DOHH2 (cell line): Measurements from ENCODE around the gene LAMA2.

ENCODE experiments used
- H3F3A ChIP-seq: fragments of 200-600 bp; sonication (generic), shearing (Covaris generic); 2 replicates; pipeline ENCODE4 v1.6.0; 2016; ENCODE audit warnings: antibody characterized with exemption, mild to moderate bottlenecking; ENCODE audit not compliant: control insufficient read depth, insufficient read depth
- H3K27ac ChIP-seq: fragments of 200-600 bp; sonication (generic); 2 replicates; pipeline ENCODE4 v1.5.1; 2014; ENCODE audit warnings: low read depth, mild to moderate bottlenecking, low read length, moderate library complexity
- H3K27me3 ChIP-seq: fragments of 200-600 bp; sonication (generic); 2 replicates; pipeline ENCODE4 v1.6.1; 2014; ENCODE audit warnings: mild to moderate bottlenecking, low read length, mixed read lengths; ENCODE audit not compliant: control insufficient read depth
- H3K36me3 ChIP-seq: fragments of 200-600 bp; sonication (generic); 2 replicates; pipeline ENCODE4 v1.6.1; 2014; ENCODE audit warnings: mild to moderate bottlenecking, low read length, moderate library complexity, mixed read lengths; ENCODE audit not compliant: control insufficient read depth
- H3K4me1 ChIP-seq: fragments of 200-600 bp; sonication (generic); 2 replicates; pipeline ENCODE4 v1.6.1; 2014; ENCODE audit warnings: mild to moderate bottlenecking, low read length, mixed read lengths; ENCODE audit not compliant: control insufficient read depth
- H3K4me2 ChIP-seq: fragments of 200-600 bp; sonication (generic); 2 replicates; pipeline ENCODE4 v1.6.0; 2014; ENCODE audit warnings: mild to moderate bottlenecking, low read length, moderate library complexity
- H3K4me3 ChIP-seq: fragments of 200-600 bp; sonication (generic); 2 replicates; pipeline ENCODE4 v1.5.1; 2014; ENCODE audit warnings: mild to moderate bottlenecking, low read length, mixed read lengths
- H3K79me2 ChIP-seq: fragments of 200-600 bp; sonication (generic); 2 replicates; pipeline ENCODE4 v1.6.1; 2014; ENCODE audit warnings: mild to moderate bottlenecking, low read length, mixed read lengths; ENCODE audit not compliant: control insufficient read depth
- H3K9me2 ChIP-seq: fragments of 200-600 bp; sonication (generic); replicated peaks from 2 replicates; pipeline ENCODE4 v1.6.1; 2014; ENCODE audit warnings: mild to moderate bottlenecking, low read length, mixed read lengths; ENCODE audit not compliant: control insufficient read depth
- H3K9me3 ChIP-seq: fragments of 200-600 bp; sonication (generic); 2 replicates; pipeline ENCODE4 v1.6.1; 2014; ENCODE audit warnings: antibody characterized with exemption, low read length, mixed read lengths; ENCODE audit not compliant: control insufficient read depth, insufficient read depth
- H4K20me1 ChIP-seq: fragments of 200-600 bp; sonication (generic); 2 replicates; pipeline ENCODE4 v1.6.0; 2014; ENCODE audit warnings: low read depth, mild to moderate bottlenecking, antibody characterized with exemption, low read length, moderate library complexity; ENCODE audit not compliant: control insufficient read depth, insufficient read depth
- CTCF ChIP-seq: fragments of 200-600 bp; sonication (generic); IDR thresholded peaks from one replicate; pipeline ENCODE4 v1.5.1; 2014; ENCODE audit warnings: antibody characterized with exemption, mild to moderate bottlenecking, low read depth, low read length; ENCODE audit not compliant: poor library complexity, severe bottlenecking
- EZH2phosphoT487 ChIP-seq: fragments of 200-600 bp; sonication (generic); IDR thresholded peaks from 2 replicates; pipeline ENCODE4 v1.6.1; 2017; ENCODE audit warnings: borderline replicate concordance, mild to moderate bottlenecking, antibody characterized with exemption, low read length, moderate library complexity, mixed read lengths

LAMA2 gene

DNA sequence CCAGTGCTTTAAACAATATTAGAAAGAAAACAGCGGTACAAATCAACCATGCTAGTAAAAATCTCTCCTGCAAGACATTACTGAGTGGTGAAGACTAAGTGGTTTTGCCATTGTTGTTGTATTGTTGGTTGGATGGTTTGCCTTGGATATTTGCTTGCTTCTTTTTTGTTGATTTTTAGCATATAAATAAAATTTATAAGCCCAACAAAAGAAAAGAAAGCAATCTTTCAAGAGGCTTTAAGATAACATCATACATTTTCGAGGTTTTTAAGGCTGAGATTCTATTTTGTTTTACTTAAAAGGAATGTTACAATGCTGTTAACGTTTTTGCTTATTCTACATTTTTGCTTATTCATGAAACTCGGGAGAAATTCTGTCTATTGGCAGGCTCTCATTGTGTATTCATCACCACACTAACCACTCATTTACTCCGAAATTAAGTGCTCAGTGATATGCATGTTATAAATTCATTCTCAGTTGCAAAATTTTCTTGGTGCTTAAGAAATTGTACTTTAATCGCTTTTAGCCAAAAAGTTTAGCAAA lies 139.1 kb downstream of the LAMA2 start:
- no peaks in the 10 kb centered on the region; the same call in 1 of the 2 replicates for H3K9me3 ChIP-seq
- no peaks in the 10 kb centered on the region for H3K9me2 ChIP-seq
- no peaks in the 10 kb centered on the region for H3K27me3 ChIP-seq
- H3K4me2 ChIP-seq: no peak overlapping the region
- H3F3A ChIP-seq: no peaks in the 10 kb centered on the region
- H3K36me3 ChIP-seq: no peaks in the 10 kb centered on the region
- no peak overlapping the region for H3K27ac ChIP-seq
- H4K20me1 ChIP-seq: no peaks in the 10 kb centered on the region
- no peaks in the 10 kb centered on the region for H3K79me2 ChIP-seq
- no peak overlapping the region for H3K4me3 ChIP-seq
- no peaks in the 10 kb centered on the region for H3K4me1 ChIP-seq
- TF ChIP-seq CTCF (no peak), EZH2phosphoT487 (no peak)

- Histone ChIP-seq H3K4me1 (no peaks in the 10 kb centered on the region), H3F3A (no peaks in the 10 kb centered on the region)
These were observed 143.7 kb downstream of the LAMA2 start for GRCh38 chr6:129026601-129027000.

DNA sequence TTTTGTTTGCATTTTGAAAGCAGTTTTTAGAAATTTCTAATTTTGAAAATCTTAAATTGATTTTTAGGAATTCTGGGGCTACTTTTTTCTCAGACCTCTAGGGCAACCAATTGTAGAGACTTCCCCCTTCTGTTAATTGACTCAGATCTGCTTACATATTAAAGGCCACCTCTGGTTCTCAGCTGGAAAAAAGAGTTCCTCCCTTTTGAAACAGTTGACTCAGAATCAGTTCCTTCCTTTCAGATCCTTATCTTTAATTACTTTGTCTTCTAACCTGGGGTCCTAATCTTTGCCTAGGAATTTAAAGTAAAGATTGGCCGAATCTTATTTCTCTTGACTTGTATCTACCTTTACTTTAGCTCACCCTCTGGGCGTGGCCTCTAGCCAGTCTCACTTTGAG lies 146.8 kb downstream of the LAMA2 start:
- no peaks in the 10 kb centered on the region for H3K27me3 ChIP-seq
- no peaks in the 10 kb centered on the region for H4K20me1 ChIP-seq
- no peak overlapping the region for H3K27ac ChIP-seq
- H3K4me3 ChIP-seq: no peak overlapping the region
- no peaks in the 10 kb centered on the region; the same call in 1 of the 2 replicates for H3K9me3 ChIP-seq
- no peak overlapping the region for H3K4me2 ChIP-seq
- no peaks in the 10 kb centered on the region for H3K9me2 ChIP-seq
- H3K4me1 ChIP-seq: no peaks in the 10 kb centered on the region
- no peaks in the 10 kb centered on the region for H3K79me2 ChIP-seq
- no peak for TF ChIP-seq CTCF
- no peaks in the 10 kb centered on the region for H3F3A ChIP-seq
- H3K36me3 ChIP-seq: no peaks in the 10 kb centered on the region

More at GRCh38 chr6:129026601-129027000, 143.7 kb downstream of the LAMA2 start:
- Histone ChIP-seq H3K36me3 (no peaks in the 10 kb centered on the region), H3K27me3 (no peaks in the 10 kb centered on the region), H3K9me3 (no peaks in the 10 kb centered on the region; the same call in 1 of the 2 replicates), H3K4me2 (no peak overlapping the region), H3K79me2 (no peaks in the 10 kb centered on the region), H4K20me1 (no peaks in the 10 kb centered on the region), H3K27ac (no peak overlapping the region), H3K4me3 (no peak overlapping the region), H3K9me2 (no peaks in the 10 kb centered on the region)
- TF ChIP-seq CTCF (no peak), EZH2phosphoT487 (no peak)
